Measurements from ENCODE around the gene PHLDB2.

- TF ChIP-seq CTCF (IDR thresholded peaks at IDR 0.05) (no peak), POLR2A (IDR thresholded peaks at IDR 0.05) (no peak)
Measured at GRCh38 chr3:111937871-111938270, 78.8 kb downstream of the PHLDB2 start.

Data from body of pancreas (tissue), 4 donors.